ENCODE data around the gene GOLGA8F. TPM values are rescaled to one million over a fixed set of nuclear protein-coding genes. Genes with fewer than 3 reads are reported as not detected.
"Not testable (repeated sequence)": the region's sequence is repeated elsewhere in the genome, so short reads cannot be mapped to it uniquely, and the experiment has no call there.

The GOLGA8F gene, protein sequence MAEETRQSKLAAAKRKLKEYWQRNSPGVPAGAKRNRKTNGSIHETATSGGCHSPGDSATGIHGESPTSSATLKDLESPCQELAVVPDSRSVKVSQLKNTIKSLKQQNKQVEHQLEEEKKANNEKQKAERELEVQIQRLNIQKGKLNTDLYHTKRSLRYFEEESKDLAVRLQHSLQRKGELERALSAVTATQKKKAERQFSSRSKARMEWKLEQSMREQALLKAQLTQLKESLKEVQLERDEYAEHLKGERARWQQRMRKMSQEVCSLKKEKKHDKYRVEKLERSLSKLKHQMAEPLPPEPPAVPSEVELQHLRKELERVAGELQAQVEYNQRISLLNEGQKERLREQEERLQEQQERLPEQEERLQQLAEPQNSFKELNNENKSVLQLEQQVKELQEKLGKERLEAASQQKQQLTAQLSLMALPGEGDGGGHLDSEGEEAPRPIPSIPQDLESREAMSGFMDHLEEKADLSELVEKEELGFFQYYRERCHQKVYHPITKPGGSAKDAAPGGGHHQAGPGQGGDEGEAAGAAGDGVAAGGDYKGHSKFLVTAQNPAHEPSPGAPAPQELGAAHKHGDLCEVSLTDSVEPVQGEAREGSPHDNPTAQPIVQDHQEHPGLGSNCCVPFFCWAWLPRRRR
- not detected for polyA plus RNA-seq
- long read RNA-seq, donor 1 = 0 reads
- long read RNA-seq, donor 2 = 0 reads
- long read RNA-seq, donor 3 = 0 reads
- long read RNA-seq, donor 4 = 0 reads
- long read RNA-seq, donor 5 = 0 reads
- long read RNA-seq, donor 6 = 0 reads
- long read RNA-seq, donor 7 = 0 reads
- long read RNA-seq, donor 8 = 0 reads
- long read RNA-seq, donor 9 = 0 reads
- long read RNA-seq, donor 10 = 0 reads
- long read RNA-seq, donor 11 = 0 reads

- H3K9me3 ChIP-seq (ENCODE audit: control insufficient read depth, low read depth, low read length); H3K27me3 ChIP-seq (ENCODE audit: control insufficient read depth, insufficient read depth, low read length); H3K36me3 ChIP-seq (ENCODE audit: control insufficient read depth, insufficient read depth, low read length); H3K4me1 ChIP-seq (ENCODE audit: control insufficient read depth, insufficient read depth, low read length); H3K27ac ChIP-seq (ENCODE audit: low read length); DNase-seq; H3K4me3 ChIP-seq (ENCODE audit: low read length): not testable (repeated sequence)
- no CpG with 5 or more reads among the region's 8 CpGs for WGBS (ENCODE audit: insufficient coverage, low lambda C conversion rate)
Observed at GRCh38 chr15:28378364-28378763, at the start of gene GOLGA8F. Gene GOLGA8F (plus strand): TSS chr15:28378664. CDS start chr15:28378762, 98 bp downstream.

GRCh38 chr15:28357984-28358383 lies 20.5 kb upstream of the GOLGA8F start, which contains the start of gene GOLGA6L24:
Gene GOLGA6L24 (minus strand): TSS chr15:28358084. CDS start chr15:28358023, 61 bp downstream.
- H3K27ac ChIP-seq (ENCODE audit: low read length); H3K4me1 ChIP-seq (ENCODE audit: control insufficient read depth, insufficient read depth, low read length); H3K27me3 ChIP-seq (ENCODE audit: control insufficient read depth, insufficient read depth, low read length); H3K9me3 ChIP-seq (ENCODE audit: control insufficient read depth, low read depth, low read length); H3K4me3 ChIP-seq (ENCODE audit: low read length); H3K36me3 ChIP-seq (ENCODE audit: control insufficient read depth, insufficient read depth, low read length); DNase-seq: not testable (repeated sequence)
- no CpG with 5 or more reads among the region's 7 CpGs for WGBS (ENCODE audit: insufficient coverage, low lambda C conversion rate)

GRCh38 chr15:28365502-28365901 lies 13.0 kb upstream of the GOLGA8F start:
- not testable (repeated sequence) for H3K9me3 ChIP-seq (ENCODE audit: control insufficient read depth, low read depth, low read length); H3K27me3 ChIP-seq (ENCODE audit: control insufficient read depth, insufficient read depth, low read length); H3K27ac ChIP-seq (ENCODE audit: low read length); DNase-seq; H3K4me1 ChIP-seq (ENCODE audit: control insufficient read depth, insufficient read depth, low read length); H3K36me3 ChIP-seq (ENCODE audit: control insufficient read depth, insufficient read depth, low read length); H3K4me3 ChIP-seq (ENCODE audit: low read length)
- WGBS (ENCODE audit: insufficient coverage, low lambda C conversion rate) = no CpG with 5 or more reads among the region's 17 CpGs

GRCh38 chr15:28380053-28380452 lies 1.6 kb downstream of the GOLGA8F start:
- no CpG with 5 or more reads among the region's 3 CpGs for WGBS (ENCODE audit: insufficient coverage, low lambda C conversion rate)
- not testable (repeated sequence) for DNase-seq; H3K4me3 ChIP-seq (ENCODE audit: low read length); H3K27me3 ChIP-seq (ENCODE audit: control insufficient read depth, insufficient read depth, low read length); H3K4me1 ChIP-seq (ENCODE audit: control insufficient read depth, insufficient read depth, low read length); H3K27ac ChIP-seq (ENCODE audit: low read length); H3K9me3 ChIP-seq (ENCODE audit: control insufficient read depth, low read depth, low read length); H3K36me3 ChIP-seq (ENCODE audit: control insufficient read depth, insufficient read depth, low read length)

GRCh38 chr15:28396022-28396421 lies 17.6 kb downstream of the GOLGA8F start:
- no CpG with 5 or more reads among the region's 11 CpGs for WGBS (ENCODE audit: insufficient coverage, low lambda C conversion rate)
- H3K4me3 ChIP-seq (ENCODE audit: low read length); H3K27me3 ChIP-seq (ENCODE audit: control insufficient read depth, insufficient read depth, low read length); H3K27ac ChIP-seq (ENCODE audit: low read length); H3K36me3 ChIP-seq (ENCODE audit: control insufficient read depth, insufficient read depth, low read length); H3K4me1 ChIP-seq (ENCODE audit: control insufficient read depth, insufficient read depth, low read length); DNase-seq; H3K9me3 ChIP-seq (ENCODE audit: control insufficient read depth, low read depth, low read length): not testable (repeated sequence)

GRCh38 chr15:28402774-28403435 lies 24.4 kb downstream of the GOLGA8F start:
- not testable (repeated sequence) for H3K27ac ChIP-seq (ENCODE audit: low read length); H3K4me1 ChIP-seq (ENCODE audit: control insufficient read depth, insufficient read depth, low read length); DNase-seq; H3K9me3 ChIP-seq (ENCODE audit: control insufficient read depth, low read depth, low read length); H3K27me3 ChIP-seq (ENCODE audit: control insufficient read depth, insufficient read depth, low read length); H3K36me3 ChIP-seq (ENCODE audit: control insufficient read depth, insufficient read depth, low read length); H3K4me3 ChIP-seq (ENCODE audit: low read length)
- no CpG with 5 or more reads among the region's 64 CpGs for WGBS (ENCODE audit: insufficient coverage, low lambda C conversion rate)

DNA sequence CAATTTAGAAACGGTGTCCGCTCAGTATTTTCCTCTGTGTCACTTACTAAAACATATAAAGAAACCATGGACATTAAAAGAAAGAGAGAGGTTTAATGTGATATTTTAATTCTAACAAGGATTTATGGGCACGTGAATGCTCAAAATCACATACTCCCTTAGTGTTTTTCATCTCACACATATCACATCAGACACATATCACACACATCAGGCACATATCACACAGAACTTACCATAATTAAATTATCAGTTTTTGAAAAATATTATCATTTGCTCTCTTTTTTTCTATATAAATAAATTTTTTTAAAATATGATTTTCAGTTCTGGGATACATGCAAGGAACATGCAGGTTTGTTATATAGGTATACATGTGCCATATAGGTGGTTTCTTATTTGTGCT lies 42.0 kb downstream of the GOLGA8F start:
- H3K27ac ChIP-seq (ENCODE audit: low read length); DNase-seq; H3K4me1 ChIP-seq (ENCODE audit: control insufficient read depth, insufficient read depth, low read length); H3K9me3 ChIP-seq (ENCODE audit: control insufficient read depth, low read depth, low read length); H3K27me3 ChIP-seq (ENCODE audit: control insufficient read depth, insufficient read depth, low read length); H3K4me3 ChIP-seq (ENCODE audit: low read length); H3K36me3 ChIP-seq (ENCODE audit: control insufficient read depth, insufficient read depth, low read length): not testable (repeated sequence)
- 100% methylated on average over 1 of the region's 3 CpGs for WGBS (ENCODE audit: insufficient coverage, low lambda C conversion rate)

GRCh38 chr15:28435594-28435993 lies 57.1 kb downstream of the GOLGA8F start:
- not testable (repeated sequence) for H3K36me3 ChIP-seq (ENCODE audit: control insufficient read depth, insufficient read depth, low read length); DNase-seq
- no CpG with 5 or more reads among the region's 3 CpGs for WGBS (ENCODE audit: insufficient coverage, low lambda C conversion rate)

More at GRCh38 chr15:28435594-28435993, 57.1 kb downstream of the GOLGA8F start:
- not testable (repeated sequence) for H3K27ac ChIP-seq (ENCODE audit: low read length); H3K9me3 ChIP-seq (ENCODE audit: control insufficient read depth, low read depth, low read length); H3K4me3 ChIP-seq (ENCODE audit: low read length); H3K27me3 ChIP-seq (ENCODE audit: control insufficient read depth, insufficient read depth, low read length); H3K4me1 ChIP-seq (ENCODE audit: control insufficient read depth, insufficient read depth, low read length)

Measured in large intestine (tissue), 12 donors.